Right cardiac atrium (tissue), 5 donors: ENCODE results near the gene KCTD20. TPM values are rescaled to one million over a fixed set of nuclear protein-coding genes. Genes with fewer than 3 reads are reported as not detected.

Source experiments
- ATAC-seq, 2 donors: fragments of 200-7000 bp; cut with Tn5 transposase; one replicate each; pipeline versions ENCODE4 v1.8.0 to v1.9.1; 2020; ENCODE audit warnings: moderate library complexity in 2 of 2, mild to moderate bottlenecking in 1 of 2
- DNase-seq, 3 donors: peaks; one replicate each; pipeline ENCODE4 v3.0.0-alpha.2; 2020
- H3K27ac ChIP-seq: one replicate; pipeline ENCODE4 v1.5.1; 2013; ENCODE audit warnings: mild to moderate bottlenecking, low read length, control low read depth, moderate library complexity
- H3K27me3 ChIP-seq: one replicate; pipeline ENCODE4 v1.6.1; 2013; ENCODE audit not compliant: control insufficient read depth, insufficient read depth
- H3K4me1 ChIP-seq: one replicate; pipeline ENCODE4 v1.6.1; 2013; ENCODE audit warnings: low read length; ENCODE audit not compliant: control insufficient read depth, insufficient read depth
- H3K4me3 ChIP-seq: one replicate; pipeline ENCODE4 v1.5.1; 2013; ENCODE audit warnings: low read length, control low read depth
- H3K9me3 ChIP-seq: one replicate; pipeline ENCODE4 v1.6.1; 2013; ENCODE audit warnings: low read length; ENCODE audit not compliant: control insufficient read depth
- WGBS: extraction: QIAGEN DNeasy Blood & Tissue Kit; methylation state at CpG from one replicate; pipeline ENCODE4 v1.1.7; 2013; 5-methylcytosine and 5-hydroxymethylcytosine counted together
- intact Hi-C, 4 donors: fragments of 100-400 bp; cut with DNase I; formaldehyde crosslinking; loops; one replicate each; pipeline versions ENCODE4 v1.11.0 to v1.14.0; 2022 to 2023
- polyA plus RNA-seq: library from polyadenylated mRNA; stranded (reverse); fragments of 200-250 nt; gene quantifications from one replicate; pipeline ENCODE4 v1.2.3, GENCODE V29; 2013
- total RNA-seq, 4 donors: library from RNA; stranded (reverse); fragmentation: NEBNext Ultra II Directional; extraction: Animal tissue kit (Norgen Biotek cat#: 25700); gene quantifications; one replicate each; pipeline ENCODE4 v1.2.1, GENCODE V29; 2021
- donor health status: healthy with polysubstance abuse.
- donor health status: DM: no; HTN: yes; CAD: no.
- donor health status: DM: no; HTN: no; CAD: no.
- donor health status: DM: no; HTN: yes; CAD: no; lungs with severe emphysema.
- donor health status: DM: yes; HTN: yes; CAD: no.

The KCTD20 gene
- total and polyA plus RNA-seq, 5 donors, result 12.9 to 31.5 (median 25.8) TPM

GRCh38 chr6:36423101-36423824 lies 19.5 kb upstream of the KCTD20 start:
- Histone ChIP-seq H3K4me3 (peak overlapping the region; percentile 68), H3K27ac (peak overlapping the region; percentile 78), H3K27me3 (no peaks in the 10 kb centered on the region), H3K4me1 (no peaks in the 10 kb centered on the region), H3K9me3 (no peaks in the 10 kb centered on the region)
- WGBS, result under 1% methylated on average over 51 of the region's 51 CpGs
- peak; percentile 100 for ATAC-seq
- peak; percentile 99 to 100 (median 99) for DNase-seq
- intact Hi-C loops, result loop anchor here in 1 of 4 donors (10.0 kb wide), 1 partner anchor 172 kb away; the partner anchor contains the start of gene SRSF3

- H3K27me3 ChIP-seq, result no peaks in the 10 kb centered on the region
- no peak overlapping the region for H3K4me3 ChIP-seq
- H3K4me1 ChIP-seq, result no peaks in the 10 kb centered on the region
- WGBS, result 86% methylated on average over 3 of the region's 3 CpGs
- intact Hi-C loops, result loop anchor here in 1 of 4 donors (10.0 kb wide), 1 partner anchor 168 kb away; the partner anchor contains the start of gene SRSF3
- no peaks in the 10 kb centered on the region for H3K9me3 ChIP-seq
- DNase-seq (no peak), ATAC-seq (no peak)
- no peak overlapping the region for H3K27ac ChIP-seq
Observed at GRCh38 chr6:36426622-36427021, 16.2 kb upstream of the KCTD20 start.

GRCh38 chr6:36428911-36429310 lies 13.9 kb upstream of the KCTD20 start:
- intact Hi-C loops, result loop anchor here in 1 of 4 donors (10.0 kb wide), 1 partner anchor 166 kb away; the partner anchor contains the start of gene SRSF3
- Histone ChIP-seq H3K9me3 (no peaks in the 10 kb centered on the region), H3K4me3 (no peak overlapping the region), H3K4me1 (no peaks in the 10 kb centered on the region), H3K27ac (no peak overlapping the region), H3K27me3 (no peaks in the 10 kb centered on the region)
- DNase-seq (no peak), ATAC-seq (no peak)
- WGBS, result 96% methylated on average over 4 of the region's 4 CpGs

- Histone ChIP-seq H3K27me3 (no peaks in the 10 kb centered on the region), H3K27ac (no peak overlapping the region), H3K4me1 (no peaks in the 10 kb centered on the region), H3K9me3 (no peaks in the 10 kb centered on the region), H3K4me3 (no peak overlapping the region)
- no peak for ATAC-seq
- no peak for DNase-seq
- WGBS, result 50% methylated on average over 2 of the region's 2 CpGs
- intact Hi-C loops, result no loop called here
Observed at GRCh38 chr6:36430351-36430750, 12.4 kb upstream of the KCTD20 start.

GRCh38 chr6:36431197-36431596 lies 11.6 kb upstream of the KCTD20 start:
- Histone ChIP-seq H3K9me3 (no peaks in the 10 kb centered on the region), H3K27me3 (no peaks in the 10 kb centered on the region), H3K4me3 (no peak overlapping the region), H3K27ac (no peak overlapping the region), H3K4me1 (no peaks in the 10 kb centered on the region)
- intact Hi-C loops, result no loop called here
- no peak for DNase-seq
- no peak for ATAC-seq
- WGBS, result 84% methylated on average over 4 of the region's 4 CpGs

- 84% methylated on average over 4 of the region's 4 CpGs for WGBS
- intact Hi-C loops, result no loop called here
- no peaks in the 10 kb centered on the region for H3K4me1 ChIP-seq
- no peak overlapping the region for H3K4me3 ChIP-seq
- H3K27me3 ChIP-seq, result no peaks in the 10 kb centered on the region
- no peak overlapping the region for H3K27ac ChIP-seq
- no peak for ATAC-seq
- no peak for DNase-seq
- H3K9me3 ChIP-seq, result no peaks in the 10 kb centered on the region
Observed at GRCh38 chr6:36432151-36432671, 10.6 kb upstream of the KCTD20 start.

- no peak overlapping the region for H3K4me3 ChIP-seq
- H3K27ac ChIP-seq, result no peak overlapping the region
- WGBS, result 76% methylated on average over 1 of the region's 1 CpG
- no peak for ATAC-seq
- no peaks in the 10 kb centered on the region for H3K4me1 ChIP-seq
- H3K27me3 ChIP-seq, result no peaks in the 10 kb centered on the region
- no peak for DNase-seq
- intact Hi-C loops, result no loop called here
- H3K9me3 ChIP-seq, result no peaks in the 10 kb centered on the region
Observed at GRCh38 chr6:36436466-36436865, 6.3 kb upstream of the KCTD20 start.

GRCh38 chr6:36441307-36441894 lies 1.4 kb upstream of the KCTD20 start:
- H3K4me3 ChIP-seq, result no peak overlapping the region
- intact Hi-C loops, result no loop called here
- DNase-seq, result peak; percentile 96 to 97 (median 96)

GRCh38 chr6:36442103-36442670 lies 613 bp upstream of the KCTD20 start:
- DNase-seq (peak in 1 of 3 donors; percentile 54), ATAC-seq (no peak)
- no peaks in the 10 kb centered on the region for H3K27me3 ChIP-seq
- peak overlapping the region; percentile 61 for H3K4me3 ChIP-seq
- H3K9me3 ChIP-seq, result no peaks in the 10 kb centered on the region
- peaks cover 6% of the 10 kb centered on the region for H3K4me1 ChIP-seq
- intact Hi-C loops, result no loop called here
- peak overlapping the region; percentile 82 for H3K27ac ChIP-seq
- 54% methylated on average over 12 of the region's 12 CpGs for WGBS

More at GRCh38 chr6:36441307-36441894, 1.4 kb upstream of the KCTD20 start:
- H3K27me3 ChIP-seq, result no peaks in the 10 kb centered on the region
- no peaks in the 10 kb centered on the region for H3K9me3 ChIP-seq
- 16% methylated on average over 8 of the region's 8 CpGs for WGBS
- H3K4me1 ChIP-seq, result peaks cover 6% of the 10 kb centered on the region
- H3K27ac ChIP-seq, result peak overlapping the region; percentile 86
- peak; percentile 96 to 97 for ATAC-seq

GRCh38 chr6:36443471-36444428 lies 950 bp downstream of the KCTD20 start:
- H3K27me3 ChIP-seq, result no peaks in the 10 kb centered on the region
- H3K9me3 ChIP-seq, result no peaks in the 10 kb centered on the region
- ATAC-seq (no peak), DNase-seq (peak in 1 of 3 donors; percentile 54)
- H3K4me3 ChIP-seq, result peak overlapping the region; percentile 61
- H3K27ac ChIP-seq, result peak overlapping the region; percentile 80
- intact Hi-C loops, result no loop called here
- 3% methylated on average over 18 of the region's 18 CpGs for WGBS
- peaks cover 6% of the 10 kb centered on the region for H3K4me1 ChIP-seq
